GM21390 (cell line): Measurements from ENCODE around the gene SH2D3A.
"Not testable (repeated sequence)": the region's sequence is repeated elsewhere in the genome, so short reads cannot be mapped to it uniquely, and the experiment has no call there.

ENCODE experiments used
- ATAC-seq: cut with Tn5 transposase; IDR thresholded peaks from one replicate; pipeline ENCODE4 v1.9.1; 2021; ENCODE audit not compliant: unreplicated experiment

The SH2D3A gene

DNA sequence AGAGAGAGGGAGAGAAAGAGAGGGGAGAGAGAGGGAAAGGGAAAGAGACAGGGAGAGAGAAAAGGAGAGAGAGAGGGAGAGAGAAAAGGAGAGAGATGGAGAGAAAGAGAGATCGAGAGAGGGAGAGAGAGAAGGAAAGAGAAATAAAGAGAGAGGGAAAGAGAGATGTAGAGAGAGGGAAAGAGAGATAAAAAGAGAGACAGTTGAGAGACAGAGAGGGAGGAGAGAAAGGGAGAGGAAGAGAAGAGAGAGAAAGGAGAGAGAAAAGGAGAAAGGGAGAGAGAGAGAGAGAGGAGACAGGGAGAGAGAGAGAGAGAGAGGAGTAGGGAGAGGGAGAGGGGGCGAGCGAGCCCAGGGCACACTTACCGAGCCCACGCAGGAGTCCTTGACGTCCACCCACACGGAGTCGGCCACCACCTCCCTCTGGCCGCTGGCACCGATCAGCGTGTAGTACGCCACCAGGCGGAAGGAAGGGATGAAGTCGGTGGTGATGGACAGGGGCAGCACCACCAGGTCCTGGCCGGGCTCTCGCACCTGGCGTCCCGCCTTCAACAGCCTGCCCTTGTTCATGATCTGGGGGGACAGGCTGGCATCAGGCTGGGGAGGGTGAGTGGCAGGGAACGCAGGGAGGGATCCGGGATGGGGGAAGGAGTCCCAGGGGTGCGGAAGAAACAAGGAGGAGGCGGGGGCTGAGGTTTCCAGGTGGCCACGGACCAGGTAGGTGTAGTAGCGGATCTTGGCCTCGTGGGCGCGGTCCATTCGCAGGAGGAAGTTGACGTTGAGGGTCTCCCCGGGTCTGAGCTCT, 56.8 kb downstream of the SH2D3A start:
- ATAC-seq = no peak

DNA sequence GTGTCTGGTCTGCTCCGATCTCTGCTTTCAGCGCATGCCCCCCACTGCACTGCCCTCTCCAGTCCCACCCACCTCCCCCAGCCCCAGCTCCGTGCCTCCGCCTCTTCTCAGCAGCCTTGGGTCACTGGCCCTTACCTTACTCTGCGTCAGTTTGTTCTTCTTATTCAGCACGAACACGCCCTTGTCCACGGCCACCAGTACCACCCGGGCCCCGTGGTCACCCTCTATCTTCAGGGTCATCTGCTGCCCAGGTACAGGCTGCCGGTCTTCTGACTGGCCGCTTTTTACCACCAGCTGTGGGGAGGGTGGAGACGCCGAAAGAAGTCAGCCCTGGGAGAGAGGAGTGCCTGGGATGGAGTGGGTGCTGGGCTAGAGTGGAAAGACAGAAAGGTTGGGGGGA, 57.7 kb downstream of the SH2D3A start:
- ATAC-seq = no peak

DNA sequence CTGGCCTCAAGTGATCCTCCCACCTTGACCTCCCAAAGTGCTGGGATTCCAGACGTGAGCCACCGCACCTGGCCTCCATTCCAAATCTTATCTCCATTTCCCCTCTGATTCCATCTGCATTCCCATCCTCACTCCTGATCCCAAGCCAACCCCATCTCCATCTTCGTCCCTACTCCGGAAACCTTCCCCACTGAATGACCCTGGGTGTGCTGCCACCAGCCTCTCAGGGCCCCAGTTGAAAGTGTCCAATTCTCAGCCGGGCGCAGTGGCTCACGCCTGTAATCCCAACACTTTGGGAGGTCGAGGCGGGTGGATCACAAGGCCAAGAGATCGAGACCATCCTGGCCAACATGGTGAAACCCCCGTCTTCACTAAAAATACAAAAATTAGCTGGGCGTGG, 58.3 kb downstream of the SH2D3A start:
- ATAC-seq = not testable (repeated sequence)

DNA sequence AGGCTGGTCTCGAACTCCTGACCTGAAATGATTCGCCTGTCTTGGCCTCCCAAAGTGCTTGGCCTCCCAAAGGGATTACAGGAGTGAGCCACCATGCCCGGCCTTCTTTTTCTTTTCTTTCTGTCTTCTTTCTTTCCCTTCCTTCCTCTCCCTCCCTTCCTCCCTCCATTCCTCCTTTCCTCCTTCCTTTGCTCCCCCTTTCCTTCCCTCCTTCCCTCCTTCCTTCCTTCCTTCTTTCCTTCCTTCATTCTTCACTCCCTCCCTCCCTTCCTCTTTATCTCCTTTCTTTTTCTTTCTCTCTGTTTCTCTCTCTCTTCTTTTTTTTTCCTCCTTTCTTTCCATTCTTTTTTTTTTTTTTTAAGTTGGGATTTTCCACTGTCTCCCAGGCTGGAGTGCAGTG, 58.9 kb downstream of the SH2D3A start:
- ATAC-seq = no peak

DNA sequence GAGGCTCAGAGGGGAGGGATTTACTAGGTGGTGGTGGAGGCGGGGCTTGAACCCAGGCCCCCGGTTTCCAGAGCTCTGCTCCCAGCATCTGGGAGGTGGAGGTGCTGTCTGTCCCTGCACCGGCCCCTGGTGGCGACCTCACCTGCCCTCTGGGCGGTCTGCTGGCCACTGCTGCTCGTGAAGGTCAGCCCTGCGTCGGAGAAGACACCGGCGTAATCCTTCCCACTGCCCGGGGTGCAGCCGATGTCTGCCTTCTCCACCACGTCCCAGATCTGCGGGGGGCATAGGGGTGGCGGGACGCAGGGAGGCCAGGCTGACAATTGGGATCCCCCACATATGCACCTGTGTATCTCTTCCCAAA, 59.6 kb downstream of the SH2D3A start:
- ATAC-seq = no peak

DNA sequence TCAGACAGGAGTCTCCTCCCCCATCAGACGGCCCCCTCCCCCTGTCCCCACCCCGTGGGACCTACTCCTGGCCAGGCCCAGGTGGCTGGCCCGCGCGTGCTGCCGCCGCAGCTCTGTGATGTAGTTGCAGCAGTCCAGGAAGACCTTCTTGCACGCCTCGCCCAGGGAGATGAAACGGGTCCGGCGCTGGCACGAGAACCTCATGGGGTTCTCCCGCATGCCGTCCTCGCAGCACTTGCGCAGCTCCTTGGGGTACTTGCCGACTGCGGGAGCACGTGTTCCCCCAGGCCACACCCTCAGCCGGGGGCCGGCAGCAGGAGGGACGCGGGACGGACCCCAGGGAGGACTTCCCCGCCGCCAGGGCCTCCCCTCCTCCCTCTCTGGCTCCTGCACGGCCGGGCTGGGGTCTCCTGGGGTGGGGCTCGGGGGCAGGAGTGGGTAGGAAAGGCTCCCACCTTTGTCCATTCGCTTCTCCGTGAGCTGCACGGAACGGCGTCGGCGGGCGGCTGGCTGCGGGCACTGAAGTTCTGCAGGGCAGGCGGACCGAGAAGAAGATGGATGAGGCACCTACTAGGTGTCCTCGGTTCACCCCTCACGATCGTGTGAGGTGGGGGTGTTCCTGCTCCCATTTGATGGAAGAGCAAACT, 60.1 kb downstream of the SH2D3A start:
- ATAC-seq = no peak

DNA sequence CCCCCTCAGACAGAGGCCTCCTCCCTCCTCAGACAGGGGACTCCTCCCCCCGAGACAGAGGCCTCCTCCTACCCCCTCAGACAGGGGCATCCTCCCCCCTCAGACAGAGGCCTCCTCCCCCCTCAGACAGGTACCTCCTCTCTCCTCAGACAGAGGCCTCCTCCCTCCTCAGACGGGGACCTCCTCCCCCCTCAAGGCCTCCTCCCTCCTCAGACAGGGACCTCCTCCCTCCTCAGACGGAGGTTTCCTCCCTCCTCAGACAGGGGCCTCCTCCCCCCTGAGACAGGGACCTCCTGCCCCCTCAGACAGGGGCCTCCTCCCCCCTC, 60.6 kb downstream of the SH2D3A start:
- ATAC-seq = no peak

DNA sequence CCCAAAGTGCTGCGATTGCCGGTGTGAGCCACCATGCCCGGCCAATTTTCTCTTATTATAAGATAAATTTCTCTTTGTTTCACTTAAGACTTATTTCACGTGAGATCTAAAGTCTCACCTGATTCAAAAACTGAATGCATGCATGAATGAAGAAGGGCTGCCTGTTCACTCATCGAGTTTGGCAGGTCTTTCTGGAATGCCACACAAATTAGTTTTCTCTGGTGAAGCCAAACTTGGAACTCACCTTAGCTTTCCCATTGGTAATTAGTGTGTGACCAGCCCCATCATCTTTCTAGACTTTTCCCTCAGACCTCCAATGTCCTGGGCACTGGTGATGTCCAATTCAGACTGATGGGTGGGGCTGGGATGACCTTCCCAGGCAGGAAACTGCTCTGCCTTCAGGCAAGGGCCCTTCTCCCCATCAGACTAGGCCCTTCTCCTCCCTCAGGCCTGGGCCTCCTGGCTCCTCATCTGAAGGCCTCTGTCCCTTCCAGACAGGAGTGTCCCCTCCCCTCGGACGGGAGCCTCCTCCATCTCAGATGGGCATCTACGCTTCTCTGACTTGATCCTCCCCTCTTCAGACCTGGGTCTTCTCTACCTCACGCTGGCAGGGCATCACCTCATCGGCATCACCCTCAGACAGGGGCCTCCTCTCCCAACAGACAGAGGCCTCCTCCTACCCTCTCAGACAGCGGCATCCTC, 61.2 kb downstream of the SH2D3A start:
- no peak for ATAC-seq
